ENCODE data around the gene MYO3B. TPM values are rescaled to one million over a fixed set of nuclear protein-coding genes. Genes with fewer than 3 reads are reported as not detected.

Gene MYO3B
- total RNA-seq, 1 donor: 0.09 TPM

DNA sequence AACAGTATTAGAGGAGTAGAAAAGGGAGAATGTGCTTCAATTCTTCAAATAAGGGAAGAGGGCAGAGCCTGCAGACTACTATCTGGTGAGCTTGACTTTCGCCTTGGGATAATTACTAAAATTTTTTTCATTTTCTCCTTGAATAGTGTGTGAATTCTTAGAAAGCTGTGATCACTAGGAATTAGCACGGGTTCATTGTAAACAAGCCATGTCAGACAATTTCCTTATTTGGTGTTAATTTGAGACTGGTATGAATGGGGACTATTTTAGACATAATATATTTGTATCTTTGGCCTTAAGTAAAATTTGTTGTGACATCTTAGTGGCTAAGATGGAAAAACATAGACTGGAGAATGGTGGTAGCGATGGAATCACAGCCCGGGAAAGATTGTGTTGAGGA is 66.6 kb downstream of the MYO3B start:
- no peak for DNase-seq (ENCODE audit: low read depth)
- TF ChIP-seq, protein P1, sequence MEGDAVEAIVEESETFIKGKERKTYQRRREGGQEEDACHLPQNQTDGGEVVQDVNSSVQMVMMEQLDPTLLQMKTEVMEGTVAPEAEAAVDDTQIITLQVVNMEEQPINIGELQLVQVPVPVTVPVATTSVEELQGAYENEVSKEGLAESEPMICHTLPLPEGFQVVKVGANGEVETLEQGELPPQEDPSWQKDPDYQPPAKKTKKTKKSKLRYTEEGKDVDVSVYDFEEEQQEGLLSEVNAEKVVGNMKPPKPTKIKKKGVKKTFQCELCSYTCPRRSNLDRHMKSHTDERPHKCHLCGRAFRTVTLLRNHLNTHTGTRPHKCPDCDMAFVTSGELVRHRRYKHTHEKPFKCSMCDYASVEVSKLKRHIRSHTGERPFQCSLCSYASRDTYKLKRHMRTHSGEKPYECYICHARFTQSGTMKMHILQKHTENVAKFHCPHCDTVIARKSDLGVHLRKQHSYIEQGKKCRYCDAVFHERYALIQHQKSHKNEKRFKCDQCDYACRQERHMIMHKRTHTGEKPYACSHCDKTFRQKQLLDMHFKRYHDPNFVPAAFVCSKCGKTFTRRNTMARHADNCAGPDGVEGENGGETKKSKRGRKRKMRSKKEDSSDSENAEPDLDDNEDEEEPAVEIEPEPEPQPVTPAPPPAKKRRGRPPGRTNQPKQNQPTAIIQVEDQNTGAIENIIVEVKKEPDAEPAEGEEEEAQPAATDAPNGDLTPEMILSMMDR (IDR thresholded peaks at IDR 0.05; ENCODE audit: insufficient read depth, low read length): no peak
- H3K4me3 ChIP-seq (ENCODE audit: low read depth, low read length): no peak overlapping the region

DNA sequence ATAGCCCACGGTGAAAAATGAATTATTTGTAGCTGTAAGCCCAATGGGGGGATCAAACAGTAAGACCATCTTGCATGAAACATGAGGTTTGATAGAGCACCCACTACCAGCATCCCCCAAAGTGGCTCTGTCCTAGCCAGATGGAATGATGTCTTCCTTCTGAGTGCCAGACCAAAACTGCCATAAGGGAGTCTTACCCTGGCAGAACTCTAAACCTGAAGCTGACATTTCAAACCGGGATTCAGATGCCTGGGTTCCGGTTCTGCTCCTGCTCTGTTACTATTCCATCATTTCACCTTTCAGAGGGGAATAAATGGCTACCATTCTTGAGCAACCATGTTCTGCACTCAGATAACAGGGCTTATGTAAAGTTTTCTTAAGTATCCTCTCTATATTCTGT is 67.4 kb downstream of the MYO3B start:
- TF ChIP-seq, protein P1 (IDR thresholded peaks at IDR 0.05; ENCODE audit: insufficient read depth, low read length): no peak

DNA sequence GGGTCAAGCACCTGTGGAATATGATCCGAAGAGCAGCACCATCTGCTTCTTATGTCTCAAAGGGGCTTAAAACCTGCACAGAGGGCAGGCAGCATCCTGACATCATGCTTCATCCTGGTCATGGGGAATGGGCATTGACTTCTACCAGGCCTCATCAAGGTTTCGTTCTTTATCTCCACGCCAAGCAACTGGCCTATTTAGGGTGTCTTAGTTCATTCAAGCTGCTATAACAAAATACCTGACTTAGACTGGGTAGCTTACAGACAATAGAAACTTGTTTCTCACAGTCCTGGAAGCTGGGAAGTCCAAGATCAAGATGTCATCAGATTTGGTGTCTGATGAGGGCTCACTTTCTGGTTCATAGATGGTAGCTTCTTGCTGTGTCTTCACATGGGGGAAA is 69.4 kb downstream of the MYO3B start:
- TF ChIP-seq, protein P1 (IDR thresholded peaks at IDR 0.05; ENCODE audit: insufficient read depth, low read length): no peak
- no peak for DNase-seq (ENCODE audit: low read depth)

More for the DNA sequence above, 67.4 kb downstream of the MYO3B start:
- H3K4me3 ChIP-seq (ENCODE audit: low read depth, low read length): no peak overlapping the region
- no peak for DNase-seq (ENCODE audit: low read depth)

DNA sequence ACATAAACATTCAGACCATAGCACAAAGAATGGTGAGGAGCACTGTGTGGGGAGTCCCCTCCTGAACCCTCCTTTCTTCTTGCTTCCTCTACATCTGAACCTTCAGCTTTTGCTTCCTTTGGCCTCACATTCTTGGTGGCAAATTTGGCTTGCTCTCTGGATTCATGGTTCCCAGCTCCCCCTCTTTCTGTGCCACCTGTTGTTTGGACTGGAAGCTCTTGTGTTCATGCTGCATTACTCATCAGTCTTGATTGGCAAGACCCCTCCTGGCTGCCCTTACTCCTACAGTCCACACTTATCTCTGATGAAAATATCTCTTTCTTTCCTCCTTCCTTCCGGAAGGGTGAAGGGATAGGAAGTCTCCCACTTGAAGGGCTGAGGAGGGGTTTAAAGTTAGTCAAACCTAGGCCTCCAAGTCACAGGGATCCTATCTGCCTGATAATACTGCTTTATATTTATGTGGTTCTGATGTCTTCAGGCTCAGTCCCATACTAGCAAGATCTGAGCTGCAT is 70.0 kb downstream of the MYO3B start:
- no peak overlapping the region for H3K4me3 ChIP-seq (ENCODE audit: low read depth, low read length)
- TF ChIP-seq, protein P1 (IDR thresholded peaks at IDR 0.05; ENCODE audit: insufficient read depth, low read length): no peak
- DNase-seq (ENCODE audit: low read depth): no peak

More for the DNA sequence above, 69.4 kb downstream of the MYO3B start:
- H3K4me3 ChIP-seq (ENCODE audit: low read depth, low read length): no peak overlapping the region

DNA sequence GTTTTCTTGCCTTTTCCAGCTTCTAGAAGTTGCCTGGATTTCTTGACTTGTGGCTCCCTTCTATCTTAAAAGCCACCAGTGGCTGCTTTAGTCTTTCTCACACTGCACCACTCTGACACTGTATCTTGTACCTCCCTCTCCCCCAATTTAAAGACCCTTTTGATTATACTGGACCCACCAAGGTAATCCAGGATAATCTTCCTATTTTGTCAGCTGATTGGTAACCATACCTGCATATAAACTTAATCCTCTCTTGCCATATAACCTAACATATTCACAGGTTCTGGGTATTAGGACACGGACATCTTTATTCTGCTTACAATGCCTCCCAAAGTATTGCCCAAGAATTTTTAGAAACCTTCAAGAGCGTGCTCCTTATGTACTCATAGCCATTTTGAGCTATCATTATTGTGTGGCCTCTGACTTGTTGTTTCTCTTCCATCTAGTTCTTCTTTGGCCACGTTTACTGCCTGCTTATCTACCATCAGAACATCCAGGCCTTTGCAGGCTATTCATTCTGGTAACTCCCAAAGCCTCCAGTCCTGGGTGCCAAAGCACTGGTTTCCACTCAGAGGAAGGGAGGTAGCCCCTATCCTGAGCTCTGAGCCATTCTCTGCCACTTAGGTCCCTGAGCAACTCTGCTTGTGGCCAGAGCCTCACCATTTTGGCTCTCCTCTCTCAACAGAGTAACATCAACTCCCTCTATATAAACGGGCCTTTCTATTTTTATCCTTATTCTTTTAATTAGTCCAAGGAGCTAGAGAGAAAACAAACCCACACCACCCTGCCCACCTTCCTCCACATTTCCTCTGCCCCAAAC is 70.8 kb downstream of the MYO3B start:
- TF ChIP-seq, protein P1 (IDR thresholded peaks at IDR 0.05; ENCODE audit: insufficient read depth, low read length): no peak
- H3K4me3 ChIP-seq (ENCODE audit: low read depth, low read length): no peak overlapping the region
- no peak for DNase-seq (ENCODE audit: low read depth)

DNA sequence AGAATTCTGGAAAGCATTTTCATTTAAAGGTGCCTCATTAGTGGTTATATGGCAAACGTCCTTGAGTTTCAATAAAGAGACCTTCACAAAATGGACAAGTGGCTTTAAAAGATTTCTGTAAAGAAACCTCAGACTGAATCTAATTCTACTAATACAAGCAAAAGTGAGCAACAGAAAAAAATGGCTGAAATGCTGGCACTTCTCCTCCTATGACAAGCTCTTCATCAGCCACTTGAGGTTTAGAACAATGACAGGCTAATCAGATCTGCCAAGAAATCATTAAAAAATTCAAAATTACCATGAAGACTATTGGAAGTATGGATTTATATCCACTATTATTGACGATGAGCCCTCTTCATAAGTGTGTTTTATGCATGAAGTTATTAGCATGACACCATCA is 71.8 kb downstream of the MYO3B start:
- TF ChIP-seq, protein P1 (IDR thresholded peaks at IDR 0.05; ENCODE audit: insufficient read depth, low read length): no peak
- H3K4me3 ChIP-seq (ENCODE audit: low read depth, low read length): no peak overlapping the region
- DNase-seq (ENCODE audit: low read depth): no peak

Data from fibroblast of the aortic adventitia (primary cell).